GM23248 (cell line): ENCODE data around the gene USP19. TPM values are rescaled to one million over a fixed set of nuclear protein-coding genes. Genes with fewer than 3 reads are reported as not detected.

Experiments used
- DNase-seq: peaks from one replicate; pipeline ENCODE4 v3.0.0-alpha.2; 2015
- H2AFZ ChIP-seq: fragments of 200-600 bp; sonication (generic); 2 replicates; pipeline ENCODE4 v1.6.1; 2016; ENCODE audit warnings: antibody characterized with exemption
- H3F3A ChIP-seq: fragments of 200-600 bp; sonication (generic); 2 replicates; pipeline ENCODE4 v1.6.1; 2016; ENCODE audit warnings: mild to moderate bottlenecking, antibody characterized with exemption, mixed run types; ENCODE audit not compliant: insufficient read depth
- H3K27ac ChIP-seq: fragments of 200-600 bp; sonication (generic); 2 replicates; pipeline ENCODE4 v1.5.1; 2016; ENCODE audit warnings: mild to moderate bottlenecking
- H3K27me3 ChIP-seq: fragments of 200-600 bp; sonication (generic); replicated peaks from 2 replicates; pipeline ENCODE4 v1.6.1; 2016; ENCODE audit warnings: mild to moderate bottlenecking; ENCODE audit not compliant: insufficient read depth
- H3K36me3 ChIP-seq: fragments of 200-600 bp; sonication (generic); 2 replicates; pipeline ENCODE4 v1.6.1; 2016; ENCODE audit warnings: low read depth, mild to moderate bottlenecking
- H3K4me1 ChIP-seq: fragments of 200-600 bp; sonication (generic); 2 replicates; pipeline ENCODE4 v1.6.1; 2016; ENCODE audit warnings: mild to moderate bottlenecking; ENCODE audit not compliant: insufficient read depth
- H3K4me2 ChIP-seq: fragments of 200-600 bp; sonication (generic); one replicate; pipeline ENCODE4 v1.6.1; 2016; ENCODE audit warnings: mild to moderate bottlenecking; ENCODE audit not compliant: unreplicated experiment
- H3K4me3 ChIP-seq: fragments of 200-600 bp; sonication (generic); 2 replicates; pipeline ENCODE4 v1.5.1; 2016; ENCODE audit warnings: mild to moderate bottlenecking
- H3K79me2 ChIP-seq: fragments of 200-600 bp; sonication (generic); 2 replicates; pipeline ENCODE4 v1.6.1; 2016; ENCODE audit warnings: mild to moderate bottlenecking; ENCODE audit not compliant: insufficient read depth
- H3K9ac ChIP-seq: fragments of 200-600 bp; sonication (generic); 2 replicates; pipeline ENCODE4 v1.6.1; 2016; ENCODE audit warnings: mild to moderate bottlenecking
- H3K9me2 ChIP-seq: fragments of 200-600 bp; sonication (generic); 2 replicates; pipeline ENCODE4 v1.6.1; 2016; ENCODE audit warnings: mixed run types, mild to moderate bottlenecking, moderate library complexity; ENCODE audit not compliant: insufficient read depth
- H3K9me3 ChIP-seq: fragments of 200-600 bp; sonication (generic); one replicate; pipeline ENCODE4 v1.6.1; 2017; ENCODE audit warnings: low read depth
- H4K20me1 ChIP-seq: fragments of 200-600 bp; sonication (generic); 2 replicates; pipeline ENCODE4 v1.6.0; 2016; ENCODE audit not compliant: insufficient read depth
- EZH2 ChIP-seq: fragments of 200-600 bp; sonication (generic); IDR thresholded peaks from 2 replicates; pipeline ENCODE4 v1.6.1; 2018; ENCODE audit warnings: antibody characterized with exemption, mild to moderate bottlenecking; ENCODE audit not compliant: insufficient read depth, poor library complexity, severe bottlenecking
- EZH2phosphoT487 ChIP-seq: fragments of 200-600 bp; sonication (generic); IDR thresholded peaks from 2 replicates; pipeline ENCODE4 v1.6.1; 2018; ENCODE audit warnings: antibody characterized with exemption, moderate library complexity, mild to moderate bottlenecking, low read depth; ENCODE audit not compliant: insufficient read depth
- WGBS, 2 experiments: methylation state at CpG; one replicate each; pipeline ENCODE4 v1.1.6; 2015 to 2017; ENCODE audit warnings: low lambda C conversion rate in 2 of 2, low coverage in 1 of 2; ENCODE audit errors: missing lambda C conversion rate in 2 of 2; 5-methylcytosine and 5-hydroxymethylcytosine counted together
- in situ Hi-C: fragments of 300-500 bp; cut with MboI; formaldehyde crosslinking; loops from 2 replicates; pipeline ENCODE4 v1.15.0; 2020
- polyA plus RNA-seq: library from polyadenylated mRNA; unstranded; fragments of >200 nt; fragmentation: Nextera tagmentation; extraction: Ambion mirVana; gene quantifications from 2 replicates; pipeline ENCODE4 v1.2.1, GENCODE V29; 2016
- total RNA-seq: library from RNA; depleted of rRNA; stranded (reverse); fragments of >200 nt; shearing (Covaris generic); gene quantifications from 2 replicates; pipeline ENCODE4 v1.2.3, GENCODE V29; 2014

USP19 gene
- total and polyA plus RNA-seq, 2 experiments from 2014 or later, result 17.0 to 31.6 TPM

GRCh38 chr3:49162751-49163419 is 42.3 kb upstream of the USP19 start:
- 91 to 93% methylated on average over 21 of the region's 21 CpGs for WGBS, 2 experiments
- H3K27ac ChIP-seq, result no peak overlapping the region

GRCh38 chr3:49161808-49162530 is 41.3 kb upstream of the USP19 start:
- in situ Hi-C loops, result loop anchor here (25.0 kb wide), 1 partner anchor 275 kb away; the partner anchor contains the start of gene NICN1
- DNase-seq, result no peak
- WGBS, 2 experiments, result 47 to 60% methylated on average over 3 of the region's 3 CpGs

More at GRCh38 chr3:49162751-49163419, 42.3 kb upstream of the USP19 start:
- Histone ChIP-seq H3K9me2 (no peaks in the 10 kb centered on the region), H3K4me3 (no peak overlapping the region), H3K79me2 (peaks cover 39% of the 10 kb centered on the region), H3F3A (0 out of 2 replicates have a peak, but pooled peaks cover 6% of the 10 kb centered on the region), H3K4me1 (peaks cover 6% of the 10 kb centered on the region), H3K36me3 (no peaks in the 10 kb centered on the region; the same call in 1 of the 2 replicates), H3K27me3 (no peaks in the 10 kb centered on the region), H3K4me2 (no peak overlapping the region), H3K9ac (no peak overlapping the region), H4K20me1 (no peaks in the 10 kb centered on the region), H2AFZ (no peak overlapping the region), H3K9me3 (no peaks in the 10 kb centered on the region)
- in situ Hi-C loops, result loop anchor here (25.0 kb wide), 1 partner anchor 274 kb away; the partner anchor contains the start of gene NICN1
- TF ChIP-seq EZH2 (no peak), EZH2phosphoT487 (no peak)
- no peak for DNase-seq

GRCh38 chr3:49161197-49161596 is 40.6 kb upstream of the USP19 start:
- Histone ChIP-seq H3K9me2 (no peaks in the 10 kb centered on the region), H2AFZ (no peak overlapping the region), H3F3A (peaks cover 11% of the 10 kb centered on the region; the same call in 1 of the 2 replicates), H3K79me2 (peaks cover 33% of the 10 kb centered on the region), H3K9ac (no peak overlapping the region), H4K20me1 (no peaks in the 10 kb centered on the region), H3K9me3 (no peaks in the 10 kb centered on the region), H3K27me3 (no peaks in the 10 kb centered on the region), H3K4me2 (no peak overlapping the region), H3K4me1 (no peaks in the 10 kb centered on the region; the same call in 1 of the 2 replicates), H3K36me3 (no peaks in the 10 kb centered on the region; the same call in 1 of the 2 replicates), H3K27ac (no peak overlapping the region), H3K4me3 (no peak overlapping the region)
- in situ Hi-C loops, result loop anchor here (25.0 kb wide), 1 partner anchor 276 kb away; the partner anchor contains the start of gene NICN1
- 77 to 90% methylated on average over 2 of the region's 2 CpGs for WGBS, 2 experiments
- no peak for TF ChIP-seq EZH2phosphoT487
- TF ChIP-seq EZH2, result no peak
- DNase-seq, result no peak

More at GRCh38 chr3:49161808-49162530, 41.3 kb upstream of the USP19 start:
- Histone ChIP-seq H3K9me2 (no peaks in the 10 kb centered on the region), H2AFZ (no peak overlapping the region), H3K27ac (no peak overlapping the region), H3K4me3 (no peak overlapping the region), H3K4me2 (no peak overlapping the region), H4K20me1 (no peaks in the 10 kb centered on the region), H3K9me3 (no peaks in the 10 kb centered on the region), H3K4me1 (peaks cover 6% of the 10 kb centered on the region), H3K27me3 (no peaks in the 10 kb centered on the region), H3K36me3 (no peaks in the 10 kb centered on the region; the same call in 1 of the 2 replicates), H3K9ac (no peak overlapping the region), H3F3A (peaks cover 11% of the 10 kb centered on the region; the same call in 1 of the 2 replicates), H3K79me2 (peaks cover 39% of the 10 kb centered on the region)
- no peak for TF ChIP-seq EZH2
- no peak for TF ChIP-seq EZH2phosphoT487

DNA sequence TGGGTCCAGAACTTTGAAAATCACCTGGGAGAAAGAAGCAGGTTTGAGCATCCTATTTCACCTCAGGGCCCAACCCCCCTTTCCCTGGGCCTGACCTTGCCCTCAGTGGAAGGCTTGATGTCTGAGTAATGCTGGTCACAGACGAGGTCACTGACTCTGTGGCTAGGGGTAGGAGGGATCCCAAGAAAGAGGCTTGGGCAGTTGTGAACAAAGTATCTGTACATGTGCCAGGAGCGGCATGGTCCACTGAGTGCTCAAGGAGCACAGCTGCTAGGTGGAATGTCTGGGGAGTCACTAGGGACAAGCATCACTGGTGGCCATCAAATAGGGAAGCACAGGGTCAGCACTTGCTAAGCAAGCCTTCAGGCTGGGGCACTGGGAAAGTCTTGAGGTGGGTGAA is 38.2 kb upstream of the USP19 start:
- H3K4me3 ChIP-seq, result no peak overlapping the region
- peaks cover 11% of the 10 kb centered on the region for H3K79me2 ChIP-seq
- no peaks in the 10 kb centered on the region for H3K9me2 ChIP-seq
- WGBS, 2 experiments, result 47 to 53% methylated on average over 2 of the region's 2 CpGs
- no peak overlapping the region for H3K27ac ChIP-seq
- no peaks in the 10 kb centered on the region; the same call in 1 of the 2 replicates for H3K36me3 ChIP-seq
- H3K27me3 ChIP-seq, result no peaks in the 10 kb centered on the region
- no peaks in the 10 kb centered on the region for H3K9me3 ChIP-seq
- peaks cover 11% of the 10 kb centered on the region; the same call in 1 of the 2 replicates for H3F3A ChIP-seq
- no peak overlapping the region for H3K9ac ChIP-seq
- no peaks in the 10 kb centered on the region for H4K20me1 ChIP-seq
- no peak overlapping the region for H2AFZ ChIP-seq
- in situ Hi-C loops, result loop anchor here (25.0 kb wide), 1 partner anchor 279 kb away; the partner anchor contains the start of gene NICN1
- no peak overlapping the region for H3K4me2 ChIP-seq
- DNase-seq, result no peak
- no peaks in the 10 kb centered on the region for H3K4me1 ChIP-seq
- TF ChIP-seq EZH2, result no peak
- TF ChIP-seq EZH2phosphoT487, result no peak
